ENCODE data around the gene GPS1. TPM values are rescaled to one million over a fixed set of nuclear protein-coding genes. Genes with fewer than 3 reads are reported as not detected.

GPS1 gene
- total RNA-seq, 1 donor from 2014 or later = 80.3 TPM

DNA sequence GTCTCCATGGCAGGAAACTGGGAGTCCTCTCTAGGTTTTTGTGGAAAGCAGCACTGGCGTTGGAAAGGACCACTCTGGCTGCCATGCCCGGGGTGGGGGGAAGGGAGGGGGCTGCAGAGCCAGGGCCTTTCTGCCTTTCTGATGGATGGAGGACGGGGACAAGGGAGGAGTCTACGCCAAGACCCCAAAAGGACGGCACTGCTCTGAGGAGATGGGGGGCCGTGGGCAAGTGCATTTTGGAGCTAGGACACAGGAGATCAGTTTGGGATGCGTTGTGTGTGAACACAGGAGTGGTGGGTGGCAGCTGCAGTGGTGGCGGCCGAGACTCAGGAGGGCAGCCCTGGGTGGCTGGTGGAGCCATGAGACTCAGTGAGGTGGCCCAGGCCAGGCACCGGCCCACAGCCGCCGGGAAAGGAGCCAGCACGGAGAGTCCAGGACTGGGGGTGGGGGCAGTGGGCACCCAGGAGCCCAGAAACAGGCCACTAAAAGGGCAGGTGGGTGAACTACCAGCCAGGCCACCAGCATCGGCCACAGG, 31.1 kb upstream of the GPS1 start:
- no peak for DNase-seq (ENCODE audit: extremely low spot score in 2 of 2)
- no peak for TF ChIP-seq POLR2AphosphoS5 (IDR thresholded peaks at IDR 0.05; ENCODE audit: insufficient read depth in 1 of 2, low read depth in 1 of 2)
- H3K27me3 ChIP-seq = no peaks in the 10 kb centered on the region
- peaks cover 48% of the 10 kb centered on the region for H3K4me1 ChIP-seq
- intact Hi-C loops (cut with DNase I) = loop anchor here (5.0 kb wide), 1 partner anchor 43 kb away; the partner anchor contains the start of gene ASPSCR1
- no peaks in the 10 kb centered on the region for H3K36me3 ChIP-seq
- no peaks in the 10 kb centered on the region for H3K9me3 ChIP-seq
- no peak overlapping the region for H3K27ac ChIP-seq
- no peak overlapping the region for H3K4me3 ChIP-seq

DNA sequence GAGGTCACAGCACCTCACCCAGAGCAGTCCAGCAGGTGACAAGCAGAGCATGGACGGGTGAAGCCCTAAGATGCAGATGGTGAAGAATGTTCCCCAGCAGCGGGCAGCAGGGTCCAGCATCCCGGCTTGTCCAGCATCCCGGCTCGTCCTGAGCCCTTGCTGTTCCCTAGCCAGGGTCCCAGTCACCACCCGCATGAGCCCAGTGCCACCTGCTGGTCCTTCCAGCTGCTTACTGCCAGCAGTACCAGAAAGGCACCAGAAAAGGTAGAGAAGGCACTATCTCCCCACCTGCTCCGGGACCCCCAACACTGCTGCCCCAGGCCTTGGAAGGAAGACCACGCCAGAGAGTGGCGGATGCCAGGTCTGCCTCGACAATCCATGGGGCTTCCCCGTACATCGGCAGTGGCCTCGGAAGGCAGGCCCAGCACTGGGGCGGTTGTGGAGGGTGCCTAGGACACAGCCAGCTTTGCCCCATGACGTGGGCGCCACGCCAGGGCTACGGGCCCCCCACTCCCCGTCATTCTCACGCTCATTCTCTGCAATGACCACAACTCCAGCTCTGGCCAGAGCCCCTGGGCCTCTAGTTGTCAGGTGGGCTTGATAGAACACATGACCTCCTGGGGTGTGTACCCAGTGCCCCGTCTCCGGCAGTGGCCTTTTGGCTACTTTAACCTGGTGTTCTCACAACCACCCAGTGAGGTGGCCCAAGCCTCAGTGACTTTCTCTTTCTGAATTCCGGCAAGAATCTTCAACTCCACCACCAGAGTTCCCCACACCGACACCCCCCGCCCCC, 30.4 kb upstream of the GPS1 start:
- DNase-seq (ENCODE audit: extremely low spot score in 2 of 2) = no peak
- H3K4me3 ChIP-seq = peak overlapping the region; percentile 54 to 84

DNA sequence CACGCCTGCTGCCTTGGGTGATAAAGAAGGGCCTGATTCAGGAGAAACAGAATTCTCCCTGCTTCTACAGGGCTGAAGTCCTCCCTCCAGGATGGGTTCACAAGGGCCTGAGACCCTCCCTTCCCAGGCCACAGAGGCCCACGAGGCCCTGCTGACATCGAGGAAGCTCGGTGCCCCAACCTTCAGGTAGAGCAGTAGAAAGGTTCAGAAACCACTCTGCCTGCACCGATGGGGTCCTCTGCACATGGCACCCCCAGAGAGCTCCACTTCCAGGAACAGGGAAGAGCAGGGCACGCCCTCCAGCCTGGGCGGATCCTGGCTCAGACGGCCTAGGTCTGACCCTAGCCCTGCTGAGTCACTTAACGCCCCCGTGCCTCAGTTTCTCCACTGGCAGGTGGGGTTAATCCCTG, 29.8 kb upstream of the GPS1 start:
- H3K4me1 ChIP-seq = peaks cover 48% of the 10 kb centered on the region
- TF ChIP-seq, protein P1, sequence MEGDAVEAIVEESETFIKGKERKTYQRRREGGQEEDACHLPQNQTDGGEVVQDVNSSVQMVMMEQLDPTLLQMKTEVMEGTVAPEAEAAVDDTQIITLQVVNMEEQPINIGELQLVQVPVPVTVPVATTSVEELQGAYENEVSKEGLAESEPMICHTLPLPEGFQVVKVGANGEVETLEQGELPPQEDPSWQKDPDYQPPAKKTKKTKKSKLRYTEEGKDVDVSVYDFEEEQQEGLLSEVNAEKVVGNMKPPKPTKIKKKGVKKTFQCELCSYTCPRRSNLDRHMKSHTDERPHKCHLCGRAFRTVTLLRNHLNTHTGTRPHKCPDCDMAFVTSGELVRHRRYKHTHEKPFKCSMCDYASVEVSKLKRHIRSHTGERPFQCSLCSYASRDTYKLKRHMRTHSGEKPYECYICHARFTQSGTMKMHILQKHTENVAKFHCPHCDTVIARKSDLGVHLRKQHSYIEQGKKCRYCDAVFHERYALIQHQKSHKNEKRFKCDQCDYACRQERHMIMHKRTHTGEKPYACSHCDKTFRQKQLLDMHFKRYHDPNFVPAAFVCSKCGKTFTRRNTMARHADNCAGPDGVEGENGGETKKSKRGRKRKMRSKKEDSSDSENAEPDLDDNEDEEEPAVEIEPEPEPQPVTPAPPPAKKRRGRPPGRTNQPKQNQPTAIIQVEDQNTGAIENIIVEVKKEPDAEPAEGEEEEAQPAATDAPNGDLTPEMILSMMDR (IDR thresholded peaks at IDR 0.05) = no peak
- TF ChIP-seq POLR2A (IDR thresholded peaks at IDR 0.05) (no peak), POLR2AphosphoS5 (IDR thresholded peaks at IDR 0.05; ENCODE audit: insufficient read depth in 1 of 2, low read depth in 1 of 2) (no peak)
- intact Hi-C loops (cut with DNase I) = loop anchor here (2.0 to 5.0 kb wide), 2 partner anchors 45 to 65 kb away; partner anchors contain the start of gene ASPSCR1

More for the DNA sequence above, 30.4 kb upstream of the GPS1 start:
- H3K27me3 ChIP-seq = no peaks in the 10 kb centered on the region
- no peak overlapping the region for H3K27ac ChIP-seq
- intact Hi-C loops (cut with DNase I) = loop anchor here (5.0 kb wide), 1 partner anchor 44 kb away; the partner anchor contains the start of gene ASPSCR1
- TF ChIP-seq, protein P1 (IDR thresholded peaks at IDR 0.05) = peak; percentile 35 to 75 (median 65)
- TF ChIP-seq POLR2A (IDR thresholded peaks at IDR 0.05) = no peak
- TF ChIP-seq POLR2AphosphoS5 (IDR thresholded peaks at IDR 0.05; ENCODE audit: insufficient read depth in 1 of 2, low read depth in 1 of 2) = peak in 1 of 2 donors; percentile 7
- no peaks in the 10 kb centered on the region for H3K9me3 ChIP-seq
- H3K36me3 ChIP-seq = no peaks in the 10 kb centered on the region
- peaks cover 48% of the 10 kb centered on the region for H3K4me1 ChIP-seq

DNA sequence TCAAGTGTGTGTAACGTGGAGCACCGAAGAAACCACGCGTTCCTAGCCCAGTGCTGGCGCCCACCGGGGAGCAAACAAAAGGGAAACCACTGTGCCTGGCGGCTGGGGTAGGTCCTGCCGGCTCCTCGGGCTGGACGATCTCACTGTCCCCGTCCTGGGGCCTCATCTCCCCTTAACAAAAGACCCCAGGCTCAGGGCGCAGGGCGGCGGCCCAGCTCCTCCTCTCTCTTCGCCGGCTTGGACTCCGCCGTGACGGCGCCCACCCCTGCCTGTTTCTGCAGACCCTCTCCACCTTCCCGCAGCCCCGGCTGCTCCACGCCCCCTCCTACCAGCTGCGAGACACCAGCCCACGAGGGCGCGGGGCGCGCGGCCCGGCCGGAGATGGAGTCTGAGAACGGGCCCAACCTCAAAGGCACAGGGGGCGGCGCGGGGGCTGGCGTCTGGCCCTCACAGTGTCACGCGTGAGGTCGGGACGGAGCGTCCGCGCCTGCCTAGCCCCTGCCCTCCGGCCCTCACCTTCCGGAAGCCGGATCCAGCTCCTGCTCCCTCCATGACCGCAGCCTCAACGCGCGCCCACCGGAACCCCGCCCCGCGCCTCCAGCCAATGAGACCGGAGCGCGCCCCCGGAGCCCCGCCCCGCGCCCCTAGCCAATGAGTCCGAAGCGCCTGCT, 29.3 kb upstream of the GPS1 start, which contains the start of gene CENPX:
Gene CENPX (minus strand): TSS at position 569 of the 671 bp plus-strand sequence. CDS start 17 bp downstream, at position 552.
- TF ChIP-seq POLR2AphosphoS5 (IDR thresholded peaks at IDR 0.05; ENCODE audit: insufficient read depth in 1 of 2, low read depth in 1 of 2) (peak in 1 of 2 donors; percentile 67), POLR2A (IDR thresholded peaks at IDR 0.05) (no peak)
- TF ChIP-seq, protein P1 (IDR thresholded peaks at IDR 0.05) = no peak

More for the DNA sequence above, 29.8 kb upstream of the GPS1 start:
- no peaks in the 10 kb centered on the region for H3K36me3 ChIP-seq
- no peaks in the 10 kb centered on the region for H3K9me3 ChIP-seq
- H3K27me3 ChIP-seq = no peaks in the 10 kb centered on the region
- no peak for DNase-seq (ENCODE audit: extremely low spot score in 2 of 2)
- peak overlapping the region; percentile 54 for H3K27ac ChIP-seq
- H3K4me3 ChIP-seq = peak overlapping the region; percentile 54 to 84

DNA sequence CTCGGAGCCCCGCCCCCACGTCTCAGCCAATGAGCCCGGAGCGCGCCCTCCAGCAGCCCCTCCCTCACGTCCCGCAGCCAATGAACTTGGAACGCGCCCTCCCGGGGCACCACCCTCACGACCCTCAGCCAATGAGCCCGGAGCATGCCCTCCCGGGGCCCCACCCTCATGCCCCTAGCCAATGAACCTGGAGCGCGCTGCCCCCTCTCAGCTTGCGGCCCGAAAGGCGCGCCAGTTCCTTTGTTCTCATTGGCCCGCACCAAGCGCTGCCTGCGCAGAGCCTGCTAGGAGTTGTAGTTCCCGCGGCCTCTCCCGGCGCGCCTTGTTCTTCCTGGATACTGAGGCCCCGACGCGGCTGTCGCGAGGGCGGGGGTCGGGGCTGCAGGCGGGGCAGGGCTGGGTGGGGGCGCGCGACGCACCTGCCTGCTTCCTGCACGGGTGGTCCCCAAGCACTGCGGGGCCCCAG, 28.7 kb upstream of the GPS1 start, which contains the start of gene LRRC45:
Gene LRRC45 (plus strand): TSS at position 325 of the 466 bp plus-strand sequence. CDS start 339 bp downstream, outside the sequence.
- Histone ChIP-seq H3K4me1 (peaks cover 48% of the 10 kb centered on the region), H3K36me3 (no peaks in the 10 kb centered on the region), H3K27me3 (no peaks in the 10 kb centered on the region), H3K27ac (peak within 1 kb of the TSS; percentile 54), H3K9me3 (no peaks in the 10 kb centered on the region), H3K4me3 (peak within 1 kb of the TSS; percentile 82 to 84)
- TF ChIP-seq, protein P1 (IDR thresholded peaks at IDR 0.05) = no peak
- TF ChIP-seq POLR2AphosphoS5 (IDR thresholded peaks at IDR 0.05; ENCODE audit: insufficient read depth in 1 of 2, low read depth in 1 of 2) = peak in 1 of 2 donors; percentile 87
- DNase-seq (ENCODE audit: extremely low spot score in 2 of 2) = peak; percentile 99 to 100
- intact Hi-C loops (cut with DNase I) = loop anchor here (2.0 to 5.0 kb wide), 2 partner anchors 46 to 66 kb away; partner anchors contain the start of gene ASPSCR1

More for the DNA sequence above, 29.3 kb upstream of the GPS1 start, which contains the start of gene CENPX:
- H3K36me3 ChIP-seq = no peaks in the 10 kb centered on the region
- intact Hi-C loops (cut with DNase I) = loop anchor here (2.0 to 5.0 kb wide), 2 partner anchors 45 to 66 kb away; partner anchors contain the start of gene ASPSCR1
- no peaks in the 10 kb centered on the region for H3K9me3 ChIP-seq
- peak within 1 kb of the TSS; percentile 54 for H3K27ac ChIP-seq
- H3K27me3 ChIP-seq = no peaks in the 10 kb centered on the region
- peak within 1 kb of the TSS; percentile 82 to 84 for H3K4me3 ChIP-seq
- DNase-seq (ENCODE audit: extremely low spot score in 2 of 2) = no peak
- peaks cover 48% of the 10 kb centered on the region for H3K4me1 ChIP-seq

Data from vagina (tissue), 2 donors.